OCI-LY3 (cell line): ENCODE data around the gene CFAP221.

Source experiments
- H2AFZ ChIP-seq: fragments of 200-600, 300-600 bp; shearing (Covaris generic); 2 replicates; pipeline ENCODE4 v1.6.0; 2014; ENCODE audit warnings: antibody characterized with exemption, low read depth, low read length
- H3K27ac ChIP-seq: fragments of 200-600, 300-600 bp; sonication (generic); 2 replicates; pipeline ENCODE4 v1.5.1; 2014; ENCODE audit warnings: mild to moderate bottlenecking, low read length, moderate library complexity, mixed read lengths
- H3K27me3 ChIP-seq: fragments of 200-600, 300-600 bp; sonication (generic); 2 replicates; pipeline ENCODE4 v1.6.1; 2014; ENCODE audit warnings: low read depth, low read length, mixed read lengths
- H3K36me3 ChIP-seq: fragments of 200-600, 300-600 bp; sonication (generic); replicated peaks from 2 replicates; pipeline ENCODE3; 2014; ENCODE audit warnings: low read depth, low read length, mixed read lengths
- H3K4me1 ChIP-seq: fragments of 300-600, 200-600 bp; sonication (generic); 2 replicates; pipeline ENCODE4 v1.6.1; 2014; ENCODE audit warnings: low read length, mixed read lengths
- H3K4me2 ChIP-seq: fragments of 200-600, 300-600 bp; sonication (generic); 2 replicates; pipeline ENCODE4 v1.6.1; 2014; ENCODE audit warnings: low read length, mixed read lengths
- H3K4me3 ChIP-seq: fragments of 300-600, 200-600 bp; sonication (generic); 2 replicates; pipeline ENCODE4 v1.5.1; 2014; ENCODE audit warnings: antibody characterized with exemption, mild to moderate bottlenecking, low read length, moderate library complexity
- H3K79me2 ChIP-seq: fragments of 300-600, 200-600 bp; shearing (Covaris generic); 2 replicates; pipeline ENCODE4 v1.6.1; 2014; ENCODE audit warnings: mild to moderate bottlenecking, low read length, mixed read lengths
- H3K9ac ChIP-seq: fragments of 300-600, 200-600 bp; shearing (Covaris generic); 2 replicates; pipeline ENCODE4 v1.6.0; 2014; ENCODE audit warnings: mild to moderate bottlenecking, low read length, moderate library complexity
- H3K9me3 ChIP-seq: fragments of 200-600, 300-600 bp; shearing (Covaris generic); 2 replicates; pipeline ENCODE4 v1.6.1; 2014; ENCODE audit warnings: low read length, mixed read lengths; ENCODE audit not compliant: insufficient read depth
- H4K20me1 ChIP-seq: fragments of 200-600, 300-600 bp; sonication (generic); 2 replicates; pipeline ENCODE4 v1.6.1; 2016; ENCODE audit warnings: low read length, mixed read lengths; ENCODE audit not compliant: insufficient read depth
- CTCF ChIP-seq: fragments of 200-600, 300-600 bp; sonication (generic); IDR thresholded peaks from 2 replicates; pipeline ENCODE4 v1.5.1; 2014; ENCODE audit warnings: antibody characterized with exemption, low read length, low read depth
- EZH2phosphoT487 ChIP-seq: fragments of 200-600 bp; shearing (Covaris generic); IDR thresholded peaks from 2 replicates; pipeline ENCODE4 v1.6.1; 2018; ENCODE audit warnings: antibody characterized with exemption, mixed run types, low read depth

CFAP221 gene

GRCh38 chr2:119591523-119591922 lies 47.3 kb downstream of the CFAP221 start:
- H2AFZ ChIP-seq: no peak overlapping the region
- H3K4me3 ChIP-seq: no peak overlapping the region
- no peak overlapping the region for H3K9ac ChIP-seq
- no peaks in the 10 kb centered on the region for H4K20me1 ChIP-seq
- H3K36me3 ChIP-seq: no peaks in the 10 kb centered on the region
- TF ChIP-seq CTCF: no peak
- no peak for TF ChIP-seq EZH2phosphoT487
- H3K9me3 ChIP-seq: no peaks in the 10 kb centered on the region
- H3K27ac ChIP-seq: no peak overlapping the region
- no peaks in the 10 kb centered on the region for H3K4me1 ChIP-seq
- H3K4me2 ChIP-seq: no peak overlapping the region
- H3K79me2 ChIP-seq: no peaks in the 10 kb centered on the region
- H3K27me3 ChIP-seq: peaks cover 23% of the 10 kb centered on the region

GRCh38 chr2:119592436-119592835 lies 48.2 kb downstream of the CFAP221 start:
- no peak overlapping the region for H3K4me2 ChIP-seq
- TF ChIP-seq EZH2phosphoT487 (no peak), CTCF (peak; percentile 25)
- H3K9ac ChIP-seq: no peak overlapping the region
- no peaks in the 10 kb centered on the region for H3K36me3 ChIP-seq
- no peaks in the 10 kb centered on the region for H3K9me3 ChIP-seq
- H3K27ac ChIP-seq: no peak overlapping the region
- H3K79me2 ChIP-seq: no peaks in the 10 kb centered on the region
- H2AFZ ChIP-seq: no peak overlapping the region
- H3K27me3 ChIP-seq: peaks cover 23% of the 10 kb centered on the region
- no peaks in the 10 kb centered on the region for H3K4me1 ChIP-seq
- no peak overlapping the region for H3K4me3 ChIP-seq
- no peaks in the 10 kb centered on the region for H4K20me1 ChIP-seq

- H3K4me1 ChIP-seq: no peaks in the 10 kb centered on the region
- H3K9ac ChIP-seq: no peak overlapping the region
- peaks cover 9% of the 10 kb centered on the region for H3K27me3 ChIP-seq
- H4K20me1 ChIP-seq: no peaks in the 10 kb centered on the region
- H3K79me2 ChIP-seq: no peaks in the 10 kb centered on the region
- TF ChIP-seq EZH2phosphoT487: no peak
- no peak for TF ChIP-seq CTCF
- no peak overlapping the region for H3K4me2 ChIP-seq
- H2AFZ ChIP-seq: no peak overlapping the region
- no peak overlapping the region for H3K4me3 ChIP-seq
- no peaks in the 10 kb centered on the region for H3K9me3 ChIP-seq
- no peaks in the 10 kb centered on the region for H3K36me3 ChIP-seq
- no peak overlapping the region for H3K27ac ChIP-seq
These were observed 52.4 kb downstream of the CFAP221 start for GRCh38 chr2:119596638-119597037.

- Histone ChIP-seq H3K79me2 (no peaks in the 10 kb centered on the region), H3K9me3 (no peaks in the 10 kb centered on the region), H3K9ac (no peak overlapping the region), H3K4me1 (no peaks in the 10 kb centered on the region), H3K4me2 (no peak overlapping the region), H3K4me3 (no peak overlapping the region), H3K27me3 (no peaks in the 10 kb centered on the region), H2AFZ (no peak overlapping the region), H4K20me1 (no peaks in the 10 kb centered on the region), H3K27ac (no peak overlapping the region), H3K36me3 (no peaks in the 10 kb centered on the region)
- TF ChIP-seq EZH2phosphoT487: no peak
- TF ChIP-seq CTCF: no peak
These were observed 54.5 kb downstream of the CFAP221 start for GRCh38 chr2:119598596-119599263.
